Ovary (tissue), 9 donors: ENCODE measurements around the gene TRIP11. TPM values are rescaled to one million over a fixed set of nuclear protein-coding genes. Genes with fewer than 3 reads are reported as not detected.
A peak's percentile ranks its signal among the peaks of the same experiment; 100 is the strongest.
"Not testable (repeated sequence)": the region's sequence is repeated elsewhere in the genome, so short reads cannot be mapped to it uniquely, and the experiment has no call there.

Experiments
- DNase-seq, 5 donors: peaks; one replicate each; pipeline ENCODE4 v3.0.0-alpha.2; 2019 to 2020
- H3K27ac ChIP-seq, 2 donors: fragments of 200-600 bp; one replicate each; pipeline versions ENCODE4 v1.5.1 to v1.8.0; 2019 to 2022
- H3K27me3 ChIP-seq: fragments of 200-600 bp; one replicate; pipeline ENCODE4 v1.8.0; 2022
- H3K36me3 ChIP-seq: fragments of 200-600 bp; sonication (generic); one replicate; pipeline ENCODE4 v1.5.1; 2019
- H3K4me1 ChIP-seq: one replicate; pipeline ENCODE4 v1.8.1; 2013; ENCODE audit warnings: mild to moderate bottlenecking, moderate library complexity; ENCODE audit not compliant: insufficient read depth
- H3K4me3 ChIP-seq: fragments of 200-600 bp; sonication (generic); one replicate; pipeline ENCODE4 v1.5.1; 2017
- H3K9me3 ChIP-seq, 2 donors: fragments of 200-600 bp in 1 of 2; sonication (generic) in 1 of 2; one replicate each; pipeline versions ENCODE4 v1.5.1 to v1.8.1; 2013 to 2019; ENCODE audit warnings: mild to moderate bottlenecking in 1 of 2, moderate library complexity in 1 of 2
- CTCF ChIP-seq, 3 donors: fragments of 450-650 bp in 2 of 3; fragments of 200-600 bp in 1 of 3; IDR thresholded peaks; one replicate each; pipeline versions ENCODE4 v1.5.1 to v1.8.0; 2016 to 2022; ENCODE audit warnings: antibody characterized with exemption in 3 of 3, mild to moderate bottlenecking in 1 of 3
- EP300 ChIP-seq: sonication (generic); formaldehyde crosslinking; IDR thresholded peaks from one replicate; pipeline ENCODE4 v1.6.1; 2017; ENCODE audit warnings: antibody characterized with exemption
- POLR2A ChIP-seq: fragments of 450-650 bp; IDR thresholded peaks from one replicate; pipeline ENCODE4 v1.6.1; 2017; ENCODE audit warnings: antibody characterized with exemption, mild to moderate bottlenecking, moderate library complexity
- whole genome bisulfite sequencing, 3 donors: extraction: QIAGEN DNeasy Blood & Tissue Kit in 1 of 3; methylation state at CpG; one replicate each; pipeline versions ENCODE4 v1.1.5 to v1.1.7; 2013 to 2017; 5-methylcytosine and 5-hydroxymethylcytosine counted together
- intact Hi-C, 4 donors: fragments of 100-400 bp; cut with DNase I; formaldehyde crosslinking; loops; one replicate each; pipeline versions ENCODE4 v1.11.0 to v1.15.1; 2022 to 2023
- polyA plus RNA-seq, 2 donors: library from polyadenylated mRNA; stranded (reverse); fragments of 200-250 nt in 1 of 2; fragments of 350-450 nt in 1 of 2; fragmentation: Illumina TruSeq in 1 of 2; extraction: RNeasy Lipid Tissue Mini Kit (QIAGEN cat#74804) in 1 of 2; gene quantifications; one replicate each; pipeline ENCODE4 v1.2.3, GENCODE V29; 2013 to 2014
- total RNA-seq, 7 donors: library from RNA; depleted of rRNA in 2 of 7; stranded (reverse); fragments of >200 nt in 2 of 7; fragmentation: NEBNext Ultra II Directional in 3 of 7; extraction: Animal tissue kit (Norgen Biotek cat#: 25700) in 3 of 7; gene quantifications; one replicate each; pipeline versions ENCODE4 v1.1.0 to v1.2.4, GENCODE V29; 2016 to 2023
- donor health status: DM: no; HTN: no; CAD: no; lungs with moderate emphysema.
- donor health status: DM: no; HTN: no; CAD: no.
- donor health status: Bipolar disorder and iron deficiency.
- donor health status: DM: yes; HTN: yes; CAD: no.
- donor health status: DM: no; HTN: no; CAD: no.
- donor health status: DM: yes; HTN: yes; CAD: no.

TRIP11 gene
- total and polyA plus RNA-seq, 9 donors: 7.3 to 63.8 (median 49.3) TPM

GRCh38 chr14:92049781-92050180 is 9.9 kb upstream of the TRIP11 start:
- H3K36me3 ChIP-seq: no peaks in the 10 kb centered on the region
- no peaks in the 10 kb centered on the region for H3K4me1 ChIP-seq
- H3K27ac ChIP-seq: no peak overlapping the region
- 85 to 90% (median 88%) methylated on average over 3 of the region's 3 CpGs for whole genome bisulfite sequencing, 3 donors
- H3K9me3 ChIP-seq: no peaks in the 10 kb centered on the region
- H3K4me3 ChIP-seq: no peak overlapping the region
- no peaks in the 10 kb centered on the region for H3K27me3 ChIP-seq
- no peak for DNase-seq
- TF ChIP-seq POLR2A: no peak
- no peak for TF ChIP-seq CTCF (IDR thresholded peaks at IDR 0.05)
- TF ChIP-seq EP300: no peak
- intact Hi-C loops: no loop called here

GRCh38 chr14:92049221-92049620 is 9.4 kb upstream of the TRIP11 start:
- H3K4me1 ChIP-seq, H3K27ac ChIP-seq, H3K36me3 ChIP-seq, H3K4me3 ChIP-seq, H3K27me3 ChIP-seq, DNase-seq, H3K9me3 ChIP-seq, intact Hi-C loops: not testable (repeated sequence)
- 95 to 97% (median 96%) methylated on average over 12 of the region's 12 CpGs for WGBS, 3 donors

GRCh38 chr14:92045904-92046303 is 6.0 kb upstream of the TRIP11 start:
- H3K4me3 ChIP-seq, H3K4me1 ChIP-seq, H3K27ac ChIP-seq, H3K9me3 ChIP-seq, intact Hi-C loops, H3K27me3 ChIP-seq, DNase-seq, H3K36me3 ChIP-seq: not testable (repeated sequence)
- WGBS, 3 donors: 96 to 98% (median 97%) methylated on average over 7 of the region's 7 CpGs

- DNase-seq, H3K4me3 ChIP-seq, intact Hi-C loops, H3K27me3 ChIP-seq, H3K4me1 ChIP-seq, H3K27ac ChIP-seq, H3K9me3 ChIP-seq, H3K36me3 ChIP-seq: not testable (repeated sequence)
- WGBS, 3 donors: 65 to 85% (median 78%) methylated on average over 2 of the region's 2 CpGs
These were observed 1.9 kb upstream of the TRIP11 start for GRCh38 chr14:92041766-92042165.

GRCh38 chr14:92041203-92041602 is 1.3 kb upstream of the TRIP11 start:
- Histone ChIP-seq H3K9me3 (no peaks in the 10 kb centered on the region), H3K27me3 (no peaks in the 10 kb centered on the region), H3K36me3 (no peaks in the 10 kb centered on the region), H3K4me3 (peak overlapping the region; percentile 63), H3K27ac (no peak overlapping the region), H3K4me1 (peaks cover 8% of the 10 kb centered on the region)
- intact Hi-C loops: no loop called here
- DNase-seq: no peak
- 86 to 94% (median 88%) methylated on average over 10 of the region's 10 CpGs for WGBS, 3 donors
- TF ChIP-seq CTCF (IDR thresholded peaks at IDR 0.05) (no peak), EP300 (no peak), POLR2A (no peak)

- H3K4me3 ChIP-seq: peak overlapping the region; percentile 63
- no peaks in the 10 kb centered on the region for H3K9me3 ChIP-seq
- WGBS, 3 donors: 0 to 1% (median 1%) methylated on average over 13 of the region's 13 CpGs
- H3K27ac ChIP-seq: peak overlapping the region; percentile 86 to 97
- H3K4me1 ChIP-seq: peaks cover 8% of the 10 kb centered on the region
- TF ChIP-seq CTCF (IDR thresholded peaks at IDR 0.05) (no peak), POLR2A (no peak), EP300 (no peak)
- intact Hi-C loops: no loop called here
- H3K36me3 ChIP-seq: no peaks in the 10 kb centered on the region
- DNase-seq: no peak
- H3K27me3 ChIP-seq: no peaks in the 10 kb centered on the region
These were observed 682 bp upstream of the TRIP11 start for GRCh38 chr14:92040431-92041051.
